OCI-M1 (cell line): ENCODE results near the gene GFOD1.

Experiments used
- DNase-seq: peaks from one replicate; lab custom pipeline; 2025; lab: John Stamatoyannopoulos, UW

GFOD1 gene

DNA sequence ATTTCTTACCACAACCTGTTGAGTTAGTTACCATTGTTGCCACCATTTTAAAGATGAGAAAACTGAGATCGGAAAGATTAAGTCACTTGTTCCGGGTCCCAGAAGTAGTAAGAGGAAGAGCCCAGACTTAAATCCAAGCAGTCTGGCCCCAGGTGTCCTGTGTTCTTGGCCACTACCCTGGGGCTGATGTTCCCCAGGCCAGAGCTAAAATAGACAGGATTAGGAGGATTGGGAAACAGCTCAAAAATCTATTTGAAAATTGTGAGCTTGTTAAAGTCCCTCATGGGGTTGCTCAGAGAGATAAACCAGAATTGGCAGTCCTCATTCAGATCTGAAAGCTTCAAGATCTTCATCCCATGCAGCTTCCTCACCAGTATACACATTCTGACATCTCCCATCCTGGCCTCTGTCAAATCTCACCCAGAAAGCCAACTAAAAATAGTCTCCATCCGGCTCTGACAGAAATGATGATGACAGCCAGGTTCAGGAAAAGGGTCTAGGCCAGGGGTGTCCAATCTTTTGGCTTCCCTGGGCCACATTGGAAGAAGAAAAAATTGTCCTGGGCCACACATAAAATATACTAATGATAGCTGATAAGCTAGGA is 62.0 kb downstream of the GFOD1 start:
- DNase-seq, result no peak

DNA sequence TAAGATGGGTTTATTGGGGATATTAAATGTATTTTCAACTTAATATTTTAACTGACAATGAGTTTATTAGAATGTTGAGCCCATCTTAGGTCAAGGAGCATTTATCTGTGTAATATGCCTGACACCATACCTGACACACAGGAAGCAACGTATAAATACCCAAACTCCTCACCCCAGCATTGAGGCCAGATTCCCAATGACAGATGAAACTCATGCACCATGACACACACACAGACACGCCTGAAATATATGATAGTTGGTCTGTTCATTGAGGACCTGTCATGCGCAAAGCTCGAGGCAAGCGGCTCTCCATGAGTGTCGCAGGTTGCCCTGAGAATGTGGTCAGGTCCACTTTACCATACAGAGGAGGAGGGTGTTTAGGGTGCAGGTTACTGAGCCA is 64.1 kb downstream of the GFOD1 start:
- DNase-seq, result no peak

GRCh38 chr6:13422681-13423221 is 64.6 kb downstream of the GFOD1 start:
- no peak for DNase-seq

- DNase-seq, result no peak
Measured at GRCh38 chr6:13421425-13422059, 65.9 kb downstream of the GFOD1 start.

DNA sequence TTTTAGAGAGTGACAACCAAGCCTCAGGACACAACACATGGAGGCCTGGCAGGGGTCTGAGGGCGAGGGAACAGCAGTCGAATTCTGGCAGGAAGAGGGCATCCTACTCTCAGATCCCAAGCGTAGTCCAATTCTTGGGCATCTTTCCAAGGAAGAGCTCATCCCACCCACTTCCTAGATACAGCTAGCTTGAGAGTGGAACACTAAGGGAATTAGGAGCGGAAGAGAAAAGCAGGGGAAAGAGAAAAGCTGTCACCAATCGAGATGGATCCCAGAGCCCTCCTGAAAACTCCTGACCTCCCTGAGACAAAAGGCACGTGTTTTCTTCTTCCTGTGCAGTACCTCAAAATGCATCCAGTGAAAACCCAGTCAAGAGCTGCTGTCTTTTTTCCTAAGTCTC is 67.1 kb downstream of the GFOD1 start:
- DNase-seq, result no peak

GRCh38 chr6:13419422-13420195 is 67.8 kb downstream of the GFOD1 start:
- no peak for DNase-seq

GRCh38 chr6:13418844-13419243 is 68.6 kb downstream of the GFOD1 start:
- no peak for DNase-seq

DNA sequence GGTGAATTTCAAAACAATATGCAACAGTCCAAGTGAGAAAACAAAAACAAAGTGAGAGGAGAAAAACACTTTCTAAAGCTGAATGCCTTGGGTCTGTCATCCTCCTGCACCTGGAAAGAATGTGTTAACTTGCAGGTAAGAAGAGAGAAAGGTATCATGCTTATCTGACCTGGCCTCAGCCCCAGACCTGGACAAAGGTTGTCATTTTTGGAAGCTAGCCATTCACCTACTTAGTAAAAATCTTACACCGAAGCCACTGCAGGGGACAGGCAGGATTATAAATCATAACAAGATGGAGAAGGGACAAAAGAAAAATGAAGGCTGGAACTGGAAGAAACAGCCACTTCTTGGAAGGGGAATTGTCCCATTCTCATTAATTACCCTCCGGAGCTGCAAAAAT is 69.4 kb downstream of the GFOD1 start:
- DNase-seq, result no peak

- no peak for DNase-seq
Measured at GRCh38 chr6:13417431-13417830, 70.0 kb downstream of the GFOD1 start.

GRCh38 chr6:13415283-13415682 is 72.1 kb downstream of the GFOD1 start:
- no peak for DNase-seq

DNA sequence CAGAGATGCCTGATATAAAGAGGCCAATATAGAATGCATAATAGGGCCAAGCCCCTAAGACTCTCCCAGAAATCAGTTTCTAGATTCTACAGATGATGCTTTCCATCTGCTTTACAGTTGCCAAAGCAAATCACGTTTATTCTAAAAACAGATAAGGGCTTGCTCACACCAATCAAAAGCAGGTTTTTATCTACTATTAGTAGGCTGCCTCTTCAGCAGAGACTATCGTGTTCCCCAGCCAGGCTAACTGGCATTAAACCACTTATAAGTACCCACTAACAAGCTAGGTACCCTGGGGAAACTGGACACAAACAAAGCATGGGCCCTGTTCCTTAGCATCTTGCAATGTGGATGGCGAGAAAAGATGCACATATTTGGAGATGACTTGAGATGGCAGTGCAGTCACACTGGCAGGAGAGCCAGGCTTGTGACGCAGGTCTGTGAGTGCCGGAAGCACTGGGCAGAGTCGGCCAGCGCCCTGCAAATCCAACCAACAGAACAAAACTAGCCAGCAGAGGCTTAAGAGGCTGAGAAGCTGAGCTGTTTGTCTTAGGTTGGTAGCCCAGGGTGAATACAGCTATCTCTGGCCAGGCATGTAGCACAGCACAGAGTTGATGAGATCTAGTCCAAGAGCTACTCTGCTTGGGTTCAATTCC is 73.4 kb downstream of the GFOD1 start:
- no peak for DNase-seq

GRCh38 chr6:13413466-13413862 is 73.9 kb downstream of the GFOD1 start:
- DNase-seq, result no peak

DNA sequence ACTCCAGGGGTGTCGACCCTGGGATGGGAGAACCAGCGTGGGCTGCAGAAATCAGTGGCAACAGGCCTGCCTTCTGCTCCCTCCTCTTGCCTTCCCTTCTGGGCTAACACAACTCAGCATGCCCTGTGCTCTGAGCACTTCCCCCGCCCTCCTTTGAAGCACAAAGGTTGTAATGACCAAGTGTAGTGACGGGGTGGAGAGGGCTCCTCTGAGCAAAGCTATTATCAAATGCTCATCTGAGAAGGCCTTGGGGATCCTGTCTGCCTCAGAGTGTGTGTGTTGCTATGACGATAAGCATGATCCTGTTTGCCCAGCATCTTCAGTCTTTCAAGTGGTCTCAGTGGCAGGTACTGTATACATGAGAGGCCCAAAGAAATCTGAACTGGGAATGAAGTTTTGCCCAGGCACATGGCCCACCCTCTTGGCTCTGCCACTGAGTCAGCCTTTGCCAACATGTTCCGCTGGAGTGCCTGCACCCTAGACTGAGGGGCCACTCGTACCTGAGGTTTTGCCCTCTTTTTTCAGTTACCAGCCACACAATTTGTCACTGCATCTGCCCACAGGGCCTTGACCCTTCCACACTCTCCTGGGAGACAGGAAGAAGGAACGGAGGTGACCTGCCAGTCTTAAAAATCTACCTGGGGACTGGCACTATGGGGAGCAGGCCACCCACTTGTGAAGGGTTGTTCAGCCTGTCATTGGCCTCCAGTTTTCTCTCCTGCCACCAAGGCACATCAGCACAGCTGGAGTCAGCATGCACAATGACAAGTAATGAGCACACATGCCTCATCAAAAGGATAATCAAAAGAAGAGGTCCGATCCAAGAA is 74.5 kb downstream of the GFOD1 start:
- no peak for DNase-seq

DNA sequence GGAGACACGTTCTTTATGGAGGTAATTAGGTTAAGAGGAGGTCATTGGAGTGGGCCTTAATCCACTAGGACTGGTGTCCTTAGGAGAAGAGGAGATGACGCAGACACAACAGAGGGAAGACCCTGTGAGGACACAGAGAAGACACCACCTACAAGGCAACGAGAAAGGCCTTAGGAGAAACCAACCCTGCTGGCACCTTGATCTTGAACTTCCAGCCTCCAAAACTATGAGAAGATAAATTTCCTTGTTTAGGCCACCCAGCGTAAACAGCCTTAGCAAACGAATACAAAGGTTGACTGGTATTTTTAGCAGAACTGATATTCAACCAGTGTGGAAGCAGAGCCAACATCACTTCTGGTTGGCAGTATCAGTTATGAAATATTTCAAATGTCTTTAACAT is 75.2 kb downstream of the GFOD1 start:
- DNase-seq, result no peak

- DNase-seq, result no peak
Measured at GRCh38 chr6:13411484-13411883, 75.9 kb downstream of the GFOD1 start.

- no peak for DNase-seq
Measured at GRCh38 chr6:13409991-13410390, 77.4 kb downstream of the GFOD1 start.

DNA sequence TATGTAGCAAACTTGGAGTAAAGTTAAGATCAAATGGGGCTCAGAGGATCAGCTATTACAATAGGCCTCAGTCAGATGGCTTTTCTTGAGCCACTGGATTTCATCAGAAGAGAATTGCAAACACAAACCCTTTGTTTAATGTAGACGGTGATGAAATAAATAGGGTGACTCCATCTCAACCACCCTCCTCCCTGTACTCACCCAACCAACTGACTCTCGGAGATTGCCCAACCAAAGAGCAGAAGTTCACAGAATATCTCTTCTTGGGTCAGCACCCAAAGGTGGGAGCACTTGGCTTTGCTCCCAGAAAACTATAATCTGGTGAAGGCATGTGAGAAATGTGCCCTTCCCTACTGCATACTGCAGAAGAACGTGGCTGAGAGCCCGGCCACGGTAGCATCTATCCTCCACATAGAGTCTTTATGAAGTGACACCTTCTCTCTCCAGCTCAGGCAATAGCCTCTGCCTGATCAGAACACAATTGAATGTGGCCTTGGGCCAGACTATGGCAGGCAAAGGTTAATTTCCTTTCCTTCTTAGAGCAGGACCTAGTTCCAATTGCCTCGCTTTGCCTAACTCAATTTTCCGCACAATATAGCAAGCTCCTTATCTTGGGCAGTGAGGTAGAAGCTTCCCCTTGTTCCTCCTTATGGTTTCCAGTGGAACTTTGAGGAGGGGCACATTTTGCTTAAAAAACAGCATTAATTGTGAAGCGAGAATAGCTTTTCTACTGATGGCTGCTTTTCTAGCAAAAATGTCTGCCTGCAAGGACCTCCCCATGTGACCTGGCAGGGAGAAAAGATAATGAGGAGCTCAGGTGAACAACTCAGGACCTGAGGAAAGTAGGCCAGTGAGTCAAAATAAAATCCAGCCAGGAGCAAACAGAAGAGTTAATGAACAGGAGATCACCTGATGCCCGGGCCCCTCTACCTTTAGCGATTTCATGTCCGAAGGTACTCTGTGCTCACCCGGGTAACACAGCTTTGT is 79.4 kb downstream of the GFOD1 start:
- DNase-seq, result peak; percentile 91

DNA sequence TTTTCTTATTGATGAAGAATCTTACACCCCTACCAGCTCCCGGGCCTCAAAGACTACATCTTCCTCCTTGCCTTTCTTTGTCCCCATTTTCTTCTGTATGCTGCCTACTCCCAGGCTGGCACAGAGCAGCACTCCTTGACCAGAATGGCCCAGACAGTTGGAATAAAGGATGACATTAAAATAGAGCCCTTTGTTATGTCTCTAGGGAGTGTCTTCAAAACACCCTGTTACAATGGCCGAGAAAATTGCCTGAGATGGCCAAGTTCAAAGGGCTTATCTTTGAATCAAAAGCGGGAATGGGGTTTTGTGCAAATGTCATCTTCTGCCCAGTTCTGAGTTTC is 80.1 kb downstream of the GFOD1 start:
- DNase-seq, result no peak

GRCh38 chr6:13406781-13407180 is 80.6 kb downstream of the GFOD1 start:
- peak; percentile 72 for DNase-seq

DNA sequence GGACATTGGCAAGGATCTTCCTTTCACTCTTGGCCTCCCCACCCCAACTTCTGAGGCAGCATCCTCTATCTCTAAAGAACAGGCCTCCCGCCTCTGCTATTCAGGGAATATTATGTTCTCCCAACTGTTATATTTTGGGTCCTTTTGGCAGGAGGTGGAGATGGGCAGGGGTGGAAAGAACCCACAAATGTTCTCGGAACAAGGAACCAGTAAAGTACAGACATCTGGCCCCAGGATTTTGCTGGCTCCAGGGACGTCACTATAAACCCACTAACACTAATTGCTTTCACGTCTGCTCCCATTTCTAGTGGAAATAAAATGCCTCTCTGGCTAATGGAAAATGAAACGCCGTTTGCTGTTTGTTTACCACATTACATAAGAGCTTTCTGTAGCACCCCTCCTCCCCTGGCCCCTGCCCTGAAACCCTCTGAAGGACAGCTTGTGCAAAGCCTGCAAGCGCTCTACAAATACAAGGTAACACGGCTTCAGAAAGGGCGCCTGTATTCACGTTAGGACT is 81.4 kb downstream of the GFOD1 start:
- no peak for DNase-seq
